Ishikawa (cell line): ENCODE measurements around the gene FOXN4.

Experiments
- CEBPB ChIP-seq: IDR thresholded peaks from 2 replicates; pipeline ENCODE4 v1.6.1; 2012
- EP300 ChIP-seq: IDR thresholded peaks from 2 replicates; pipeline ENCODE4 v1.6.1; 2012; ENCODE audit warnings: borderline replicate concordance
- RAD21 ChIP-seq: IDR thresholded peaks from 2 replicates; pipeline ENCODE4 v1.6.1; 2012; ENCODE audit warnings: low read depth
- TCF12 ChIP-seq: IDR thresholded peaks from 2 replicates; pipeline ENCODE4 v1.6.1; 2012; ENCODE audit warnings: low read depth
- TF ChIP-seq, protein P1 (sequence below): IDR thresholded peaks from 2 replicates; pipeline ENCODE4 v1.6.1; 2012
- TF ChIP-seq, protein P2 (sequence below): IDR thresholded peaks from 2 replicates; pipeline ENCODE4 v1.6.1; 2012; ENCODE audit warnings: low read depth, mild to moderate bottlenecking

- TF ChIP-seq RAD21 (no peak), CEBPB (no peak), EP300 (no peak), TCF12 (no peak)
- TF ChIP-seq, protein P1, sequence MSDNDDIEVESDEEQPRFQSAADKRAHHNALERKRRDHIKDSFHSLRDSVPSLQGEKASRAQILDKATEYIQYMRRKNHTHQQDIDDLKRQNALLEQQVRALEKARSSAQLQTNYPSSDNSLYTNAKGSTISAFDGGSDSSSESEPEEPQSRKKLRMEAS, result no peak
- TF ChIP-seq, protein P2, sequence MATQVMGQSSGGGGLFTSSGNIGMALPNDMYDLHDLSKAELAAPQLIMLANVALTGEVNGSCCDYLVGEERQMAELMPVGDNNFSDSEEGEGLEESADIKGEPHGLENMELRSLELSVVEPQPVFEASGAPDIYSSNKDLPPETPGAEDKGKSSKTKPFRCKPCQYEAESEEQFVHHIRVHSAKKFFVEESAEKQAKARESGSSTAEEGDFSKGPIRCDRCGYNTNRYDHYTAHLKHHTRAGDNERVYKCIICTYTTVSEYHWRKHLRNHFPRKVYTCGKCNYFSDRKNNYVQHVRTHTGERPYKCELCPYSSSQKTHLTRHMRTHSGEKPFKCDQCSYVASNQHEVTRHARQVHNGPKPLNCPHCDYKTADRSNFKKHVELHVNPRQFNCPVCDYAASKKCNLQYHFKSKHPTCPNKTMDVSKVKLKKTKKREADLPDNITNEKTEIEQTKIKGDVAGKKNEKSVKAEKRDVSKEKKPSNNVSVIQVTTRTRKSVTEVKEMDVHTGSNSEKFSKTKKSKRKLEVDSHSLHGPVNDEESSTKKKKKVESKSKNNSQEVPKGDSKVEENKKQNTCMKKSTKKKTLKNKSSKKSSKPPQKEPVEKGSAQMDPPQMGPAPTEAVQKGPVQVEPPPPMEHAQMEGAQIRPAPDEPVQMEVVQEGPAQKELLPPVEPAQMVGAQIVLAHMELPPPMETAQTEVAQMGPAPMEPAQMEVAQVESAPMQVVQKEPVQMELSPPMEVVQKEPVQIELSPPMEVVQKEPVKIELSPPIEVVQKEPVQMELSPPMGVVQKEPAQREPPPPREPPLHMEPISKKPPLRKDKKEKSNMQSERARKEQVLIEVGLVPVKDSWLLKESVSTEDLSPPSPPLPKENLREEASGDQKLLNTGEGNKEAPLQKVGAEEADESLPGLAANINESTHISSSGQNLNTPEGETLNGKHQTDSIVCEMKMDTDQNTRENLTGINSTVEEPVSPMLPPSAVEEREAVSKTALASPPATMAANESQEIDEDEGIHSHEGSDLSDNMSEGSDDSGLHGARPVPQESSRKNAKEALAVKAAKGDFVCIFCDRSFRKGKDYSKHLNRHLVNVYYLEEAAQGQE, result no peak
Observed at GRCh38 chr12:109307051-109307450, 2.0 kb downstream of the FOXN4 start.
